ENCODE measurements around the gene AARS1.

Gene AARS1

GRCh38 chr16:70254965-70255286 is 34.4 kb downstream of the AARS1 start:
- H3K9me3 ChIP-seq, result no peaks in the 10 kb centered on the region
- no peak for TF ChIP-seq CTCF (IDR thresholded peaks at IDR 0.05)
- H3K4me1 ChIP-seq (ENCODE audit: control insufficient read depth in 1 of 2, insufficient read depth in 1 of 2, low read depth in 1 of 2, low read length in 1 of 2), result peaks cover 11 to 13% of the 10 kb centered on the region in 2 experiments
- H3K27me3 ChIP-seq, result no peaks in the 10 kb centered on the region
- H3K36me3 ChIP-seq, result peaks cover 15% of the 10 kb centered on the region
- no peak overlapping the region for H3K27ac ChIP-seq
- H3K4me3 ChIP-seq (ENCODE audit: low read depth in 1 of 2, low read length in 1 of 2), result no peak overlapping the region

DNA sequence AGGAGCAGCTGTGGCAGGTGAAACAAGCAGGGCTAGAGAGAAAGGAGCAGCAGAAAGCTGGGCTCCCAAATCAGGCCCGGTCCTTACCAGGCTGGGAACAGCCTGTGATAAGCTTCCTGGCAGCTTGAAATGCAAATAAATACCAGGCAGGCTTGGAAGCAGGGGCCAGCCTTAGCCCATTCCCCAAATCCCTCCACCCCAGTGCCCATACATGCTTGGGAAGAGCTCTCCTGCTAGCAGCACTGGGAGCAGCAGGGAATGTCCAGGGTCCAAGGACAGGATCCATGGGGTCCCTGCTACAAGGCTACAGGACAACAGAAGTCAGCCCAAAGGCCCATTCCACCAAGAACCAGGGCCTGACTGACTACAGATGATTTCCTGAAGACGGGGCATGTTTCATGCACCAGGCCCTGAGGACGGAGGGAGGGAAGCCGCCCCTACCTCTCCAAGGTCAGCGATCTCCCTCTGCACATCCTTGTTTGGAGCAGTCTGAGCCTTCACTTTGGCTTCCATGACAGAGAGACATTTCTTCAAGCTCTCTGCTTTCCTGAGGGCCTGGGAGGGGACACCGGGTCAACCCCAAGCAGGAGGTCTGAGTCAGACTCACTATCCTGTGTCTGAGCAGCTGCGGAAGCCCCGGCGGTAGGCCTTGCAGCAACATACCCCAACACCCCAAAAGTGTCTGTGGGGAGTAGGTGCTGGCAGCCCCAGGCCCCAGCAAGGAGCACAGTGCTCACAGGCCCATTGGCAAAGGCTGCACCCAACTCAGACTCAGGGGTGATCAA is 34.9 kb downstream of the AARS1 start:
- H3K27ac ChIP-seq, result no peak overlapping the region
- H3K27me3 ChIP-seq, result no peaks in the 10 kb centered on the region
- H3K9me3 ChIP-seq, result no peaks in the 10 kb centered on the region
- peaks cover 11 to 13% of the 10 kb centered on the region in 2 experiments for H3K4me1 ChIP-seq (ENCODE audit: control insufficient read depth in 1 of 2, insufficient read depth in 1 of 2, low read depth in 1 of 2, low read length in 1 of 2)
- H3K36me3 ChIP-seq, result peaks cover 15% of the 10 kb centered on the region
- no peak for TF ChIP-seq CTCF (IDR thresholded peaks at IDR 0.05)
- no peak overlapping the region for H3K4me3 ChIP-seq (ENCODE audit: low read depth in 1 of 2, low read length in 1 of 2)

- Histone ChIP-seq H3K4me1 (ENCODE audit: control insufficient read depth in 1 of 2, insufficient read depth in 1 of 2, low read depth in 1 of 2, low read length in 1 of 2) (peaks cover 11 to 13% of the 10 kb centered on the region in 2 experiments), H3K9me3 (no peaks in the 10 kb centered on the region), H3K4me3 (ENCODE audit: low read depth in 1 of 2, low read length in 1 of 2) (no peak overlapping the region), H3K36me3 (peaks cover 9% of the 10 kb centered on the region), H3K27me3 (no peaks in the 10 kb centered on the region), H3K27ac (no peak overlapping the region)
- peak; percentile 41 for TF ChIP-seq CTCF (IDR thresholded peaks at IDR 0.05)
Observed at GRCh38 chr16:70253291-70254106, 35.8 kb downstream of the AARS1 start.

DNA sequence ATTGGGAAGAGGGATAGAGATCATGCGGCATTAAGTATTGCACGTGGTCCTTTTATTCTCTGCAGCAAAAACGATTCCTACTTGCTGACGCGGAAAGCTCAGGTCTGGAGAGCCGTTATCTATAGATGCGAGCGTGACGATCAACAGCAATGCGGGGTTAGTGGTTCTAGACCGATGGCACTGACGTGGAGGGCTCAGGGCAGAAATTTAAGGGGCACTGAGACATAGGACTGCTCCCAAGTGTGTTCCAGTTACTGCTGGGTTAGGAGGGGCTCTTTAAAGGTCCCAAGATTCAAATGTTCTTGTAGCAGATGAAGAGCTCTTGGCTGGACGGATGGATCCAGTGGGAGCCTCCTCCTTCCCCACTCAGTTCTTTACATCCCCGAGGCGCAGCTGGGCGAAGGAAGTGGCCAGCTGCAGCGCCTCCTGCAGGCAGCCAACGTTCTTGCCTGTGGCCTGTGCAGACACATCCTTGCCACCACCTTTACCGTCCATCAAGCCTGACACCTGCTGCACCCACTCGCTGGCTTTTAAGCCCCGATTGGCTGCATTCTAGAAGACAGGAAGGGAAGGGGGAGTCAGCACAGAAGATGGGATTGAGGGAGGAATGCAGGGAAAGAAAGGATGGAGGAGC is 36.8 kb downstream of the AARS1 start:
- no peaks in the 10 kb centered on the region for H3K9me3 ChIP-seq
- H3K27ac ChIP-seq, result no peak overlapping the region
- H3K27me3 ChIP-seq, result no peaks in the 10 kb centered on the region
- H3K36me3 ChIP-seq, result peaks cover under 1% of the 10 kb centered on the region
- no peak for TF ChIP-seq CTCF (IDR thresholded peaks at IDR 0.05)
- peaks cover 11 to 13% of the 10 kb centered on the region in 2 experiments for H3K4me1 ChIP-seq (ENCODE audit: control insufficient read depth in 1 of 2, insufficient read depth in 1 of 2, low read depth in 1 of 2, low read length in 1 of 2)
- H3K4me3 ChIP-seq (ENCODE audit: low read depth in 1 of 2, low read length in 1 of 2), result peak overlapping the region in 1 of 2 experiments; percentile 77

- Histone ChIP-seq H3K9me3 (no peaks in the 10 kb centered on the region), H3K27ac (peak within 1 kb of the TSS; percentile 78), H3K4me1 (ENCODE audit: control insufficient read depth in 1 of 2, insufficient read depth in 1 of 2, low read depth in 1 of 2, low read length in 1 of 2) (peaks cover 11 to 13% of the 10 kb centered on the region in 2 experiments), H3K27me3 (no peaks in the 10 kb centered on the region), H3K36me3 (no peaks in the 10 kb centered on the region), H3K4me3 (ENCODE audit: low read depth in 1 of 2, low read length in 1 of 2) (peak within 1 kb of the TSS; percentile 77 to 78)
- peak; percentile 92 for TF ChIP-seq CTCF (IDR thresholded peaks at IDR 0.05)
Observed at GRCh38 chr16:70251629-70252354, 37.5 kb downstream of the AARS1 start, which contains the start of gene EXOSC6. TSS of gene EXOSC6 (minus strand) at chr16:70251940. CDS start at chr16:70251900, 40 bp downstream.
